Lower leg skin (tissue), 4 donors: ENCODE results near the gene TNFSF18. TPM values are rescaled to one million over a fixed set of nuclear protein-coding genes. Genes with fewer than 3 reads are reported as not detected.

Experiments used
- DNase-seq, 2 donors: peaks; one replicate each; pipeline ENCODE4 v3.0.0-alpha.2; 2019; ENCODE audit warnings: low spot score in 2 of 2
- H3K4me3 ChIP-seq: fragments of 200-600 bp; sonication (generic); 2 replicates; pipeline ENCODE4 v1.5.1; 2017; ENCODE audit warnings: mild to moderate bottlenecking, low read depth; ENCODE audit not compliant: poor library complexity, severe bottlenecking
- POLR2A ChIP-seq, 2 donors: fragments of 450-650 bp; IDR thresholded peaks; one replicate each; pipeline ENCODE4 v1.6.1; 2016 to 2017; ENCODE audit warnings: antibody characterized with exemption in 2 of 2, mild to moderate bottlenecking in 1 of 2, moderate library complexity in 1 of 2
- WGBS, 2 donors: methylation state at CpG; one replicate each; pipeline ENCODE4 v1.1.5; 2018; 5-methylcytosine and 5-hydroxymethylcytosine counted together
- intact Hi-C: fragments of 100-400 bp; cut with DNase I; formaldehyde crosslinking; loops from one replicate; pipeline ENCODE4 v1.15.0; 2023; ENCODE audit warnings: low total_unique reads
- total RNA-seq, 4 donors: library from RNA; depleted of rRNA; stranded (reverse); fragments of >200 nt; gene quantifications; one replicate each; pipeline ENCODE4 v1.1.0, GENCODE V29; 2016
- TF ChIP-seq, protein P1 (sequence below), 3 donors: fragments of 450-650 bp; IDR thresholded peaks; one replicate each; pipeline ENCODE4 v1.5.1; 2016; ENCODE audit warnings: antibody characterized with exemption in 3 of 3, mild to moderate bottlenecking in 3 of 3, moderate library complexity in 2 of 3

Gene TNFSF18
- total RNA-seq, 4 donors from 2014 or later = 0.10 to 0.22 TPM; not detected in 2

DNA sequence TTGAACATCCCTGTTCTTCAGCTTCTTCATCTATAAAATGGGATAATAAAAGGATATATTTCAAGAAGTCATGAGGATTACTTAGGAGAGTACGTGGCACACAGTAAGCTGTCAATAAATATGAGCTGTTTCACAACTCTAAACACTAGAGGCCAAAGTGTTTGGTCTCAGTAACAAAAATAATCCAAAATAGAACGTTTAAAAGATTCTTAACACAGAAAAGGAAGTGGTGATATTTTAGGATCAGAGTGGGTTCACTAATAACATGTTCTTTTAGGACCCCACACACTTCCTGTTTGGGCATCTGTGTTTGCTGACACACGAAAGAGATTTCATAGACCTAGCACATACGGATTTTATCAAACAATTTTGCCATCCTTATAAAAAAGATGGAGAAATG, 32.9 kb downstream of the TNFSF18 start:
- WGBS, 2 donors = 46 to 53% methylated on average over 4 of the region's 4 CpGs
- DNase-seq = no peak
- intact Hi-C loops = no loop called here
- no peak overlapping the region for H3K4me3 ChIP-seq
- TF ChIP-seq, protein P1, sequence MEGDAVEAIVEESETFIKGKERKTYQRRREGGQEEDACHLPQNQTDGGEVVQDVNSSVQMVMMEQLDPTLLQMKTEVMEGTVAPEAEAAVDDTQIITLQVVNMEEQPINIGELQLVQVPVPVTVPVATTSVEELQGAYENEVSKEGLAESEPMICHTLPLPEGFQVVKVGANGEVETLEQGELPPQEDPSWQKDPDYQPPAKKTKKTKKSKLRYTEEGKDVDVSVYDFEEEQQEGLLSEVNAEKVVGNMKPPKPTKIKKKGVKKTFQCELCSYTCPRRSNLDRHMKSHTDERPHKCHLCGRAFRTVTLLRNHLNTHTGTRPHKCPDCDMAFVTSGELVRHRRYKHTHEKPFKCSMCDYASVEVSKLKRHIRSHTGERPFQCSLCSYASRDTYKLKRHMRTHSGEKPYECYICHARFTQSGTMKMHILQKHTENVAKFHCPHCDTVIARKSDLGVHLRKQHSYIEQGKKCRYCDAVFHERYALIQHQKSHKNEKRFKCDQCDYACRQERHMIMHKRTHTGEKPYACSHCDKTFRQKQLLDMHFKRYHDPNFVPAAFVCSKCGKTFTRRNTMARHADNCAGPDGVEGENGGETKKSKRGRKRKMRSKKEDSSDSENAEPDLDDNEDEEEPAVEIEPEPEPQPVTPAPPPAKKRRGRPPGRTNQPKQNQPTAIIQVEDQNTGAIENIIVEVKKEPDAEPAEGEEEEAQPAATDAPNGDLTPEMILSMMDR (IDR thresholded peaks at IDR 0.05) = no peak
- TF ChIP-seq POLR2A (IDR thresholded peaks at IDR 0.05) = no peak

DNA sequence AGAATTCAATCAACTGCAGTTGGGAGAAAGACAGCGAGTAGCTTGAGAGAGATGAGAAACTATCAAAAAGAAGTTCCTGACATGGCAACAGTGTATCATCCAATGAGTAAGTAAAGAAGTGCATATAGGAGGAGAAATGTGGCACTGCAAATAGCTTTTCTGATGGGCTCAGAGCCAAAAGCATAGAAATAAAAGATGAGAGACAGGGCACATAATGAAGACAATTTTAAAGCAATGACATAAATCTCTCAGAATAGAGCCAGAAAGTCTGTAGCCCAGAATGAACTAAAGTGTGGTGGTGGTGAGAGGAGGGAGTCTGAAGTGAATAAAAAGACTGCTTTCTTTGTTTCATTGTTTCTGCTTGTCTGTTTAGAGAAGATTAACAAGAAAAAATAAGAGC, 34.3 kb downstream of the TNFSF18 start:
- WGBS, 2 donors = 83 to 86% methylated on average over 1 of the region's 1 CpG
- DNase-seq = no peak

DNA sequence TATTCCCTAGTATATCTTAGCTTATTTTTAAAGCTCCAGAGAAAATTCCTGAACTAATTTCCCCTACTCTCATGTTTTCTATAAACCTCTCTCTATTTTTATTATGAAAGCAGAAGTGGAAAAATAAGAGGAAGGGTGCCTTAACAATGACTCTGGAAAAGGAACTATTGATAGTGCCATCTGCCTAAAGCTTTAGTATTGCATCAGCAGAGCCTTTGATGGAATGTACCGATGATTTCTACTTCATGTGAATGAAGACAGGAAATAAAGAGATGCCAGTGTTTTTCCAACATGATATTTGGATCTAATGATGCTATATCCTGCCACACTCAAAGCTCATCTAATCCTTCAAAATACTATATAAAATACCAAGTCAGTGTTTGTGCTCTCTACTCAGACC, 35.1 kb downstream of the TNFSF18 start:
- 71 to 74% methylated on average over 1 of the region's 1 CpG for WGBS, 2 donors

More for the DNA sequence above, 34.3 kb downstream of the TNFSF18 start:
- no peak for TF ChIP-seq POLR2A (IDR thresholded peaks at IDR 0.05)
- TF ChIP-seq, protein P1 (IDR thresholded peaks at IDR 0.05) = no peak
- no peak overlapping the region for H3K4me3 ChIP-seq
- intact Hi-C loops = no loop called here

DNA sequence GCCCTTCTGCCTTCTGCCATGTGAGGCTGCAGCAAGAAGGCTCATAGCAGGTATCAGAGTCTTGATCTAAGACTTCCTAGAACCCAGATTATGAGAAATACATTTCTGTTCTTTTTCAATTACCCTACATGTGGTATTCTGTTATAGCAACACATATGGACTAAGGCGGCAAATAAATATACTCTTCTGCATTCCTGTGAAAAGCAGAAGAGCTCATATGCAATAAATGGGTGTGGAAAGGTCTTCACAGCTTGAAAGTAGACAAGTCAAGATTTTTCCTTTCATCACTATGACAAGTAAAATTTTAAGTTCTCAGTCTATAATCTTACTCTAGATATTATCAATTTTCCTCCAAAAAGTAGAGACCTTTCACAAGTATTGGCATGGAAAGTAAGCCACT, 36.6 kb downstream of the TNFSF18 start:
- DNase-seq = no peak
- TF ChIP-seq, protein P1 (IDR thresholded peaks at IDR 0.05) = no peak
- no peak for TF ChIP-seq POLR2A (IDR thresholded peaks at IDR 0.05)
- intact Hi-C loops = no loop called here
- H3K4me3 ChIP-seq = no peak overlapping the region
- 92 to 94% methylated on average over 1 of the region's 1 CpG for WGBS, 2 donors

More for the DNA sequence above, 35.1 kb downstream of the TNFSF18 start:
- no peak for DNase-seq
- intact Hi-C loops = no loop called here
- no peak for TF ChIP-seq POLR2A (IDR thresholded peaks at IDR 0.05)
- TF ChIP-seq, protein P1 (IDR thresholded peaks at IDR 0.05) = no peak
- no peak overlapping the region for H3K4me3 ChIP-seq

DNA sequence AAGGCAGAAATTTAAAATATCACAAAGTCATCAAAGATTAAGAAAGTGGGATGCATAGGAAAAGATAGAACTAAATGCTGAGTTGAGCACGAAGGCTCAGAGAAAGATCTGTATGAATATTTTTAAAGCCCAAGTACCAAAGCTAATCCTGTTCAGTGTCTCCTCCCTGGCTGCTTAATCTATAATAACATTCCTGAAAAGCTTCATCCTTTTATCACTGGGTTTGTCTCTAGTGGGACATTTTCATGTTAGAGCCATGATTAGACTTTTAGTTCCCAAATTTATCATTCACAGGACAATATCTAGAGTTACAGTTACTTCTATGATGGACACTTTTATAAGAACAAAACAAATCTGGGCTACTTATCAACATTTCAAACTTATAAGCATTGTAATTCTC, 38.6 kb downstream of the TNFSF18 start:
- DNase-seq = no peak
- intact Hi-C loops = no loop called here
- 94 to 97% methylated on average over 1 of the region's 1 CpG for WGBS, 2 donors
- H3K4me3 ChIP-seq = no peak overlapping the region
- TF ChIP-seq POLR2A (IDR thresholded peaks at IDR 0.05) = no peak
- TF ChIP-seq, protein P1 (IDR thresholded peaks at IDR 0.05) = no peak

DNA sequence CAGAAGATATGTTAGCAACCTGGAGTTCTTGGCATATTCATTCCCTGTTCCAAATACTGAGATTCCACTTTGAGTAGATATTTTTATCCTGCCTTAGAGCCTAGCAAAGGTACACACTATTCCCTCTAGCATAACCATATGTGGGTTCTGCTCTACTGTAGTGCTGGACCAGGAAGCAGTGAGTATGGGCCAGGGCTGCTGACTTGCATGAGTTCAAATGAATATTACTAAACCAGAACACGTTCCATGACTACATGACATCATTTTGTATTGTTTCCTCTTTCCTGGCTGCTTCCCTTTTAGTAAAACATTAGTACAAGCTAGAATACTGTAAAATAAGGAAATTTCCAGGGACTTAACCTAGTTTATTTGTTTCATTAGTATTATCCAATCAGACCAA, 41.1 kb downstream of the TNFSF18 start:
- peak in 1 of 2 donors; percentile 44 for DNase-seq
- no peak for TF ChIP-seq POLR2A (IDR thresholded peaks at IDR 0.05)
- TF ChIP-seq, protein P1 (IDR thresholded peaks at IDR 0.05) = no peak
- no peak overlapping the region for H3K4me3 ChIP-seq
- intact Hi-C loops = no loop called here
- 61 to 62% methylated on average over 1 of the region's 1 CpG for WGBS, 2 donors
